Femur (tissue), 1 donor: ENCODE measurements around the gene ATP12A.
A peak's percentile ranks its signal among the peaks of the same experiment; 100 is the strongest.
"Not testable (repeated sequence)": the region's sequence is repeated elsewhere in the genome, so short reads cannot be mapped to it uniquely, and the experiment has no call there.

ENCODE experiments used
- DNase-seq: peaks from one replicate; pipeline ENCODE4 v3.0.0-alpha.2; 2017

Gene ATP12A

DNA sequence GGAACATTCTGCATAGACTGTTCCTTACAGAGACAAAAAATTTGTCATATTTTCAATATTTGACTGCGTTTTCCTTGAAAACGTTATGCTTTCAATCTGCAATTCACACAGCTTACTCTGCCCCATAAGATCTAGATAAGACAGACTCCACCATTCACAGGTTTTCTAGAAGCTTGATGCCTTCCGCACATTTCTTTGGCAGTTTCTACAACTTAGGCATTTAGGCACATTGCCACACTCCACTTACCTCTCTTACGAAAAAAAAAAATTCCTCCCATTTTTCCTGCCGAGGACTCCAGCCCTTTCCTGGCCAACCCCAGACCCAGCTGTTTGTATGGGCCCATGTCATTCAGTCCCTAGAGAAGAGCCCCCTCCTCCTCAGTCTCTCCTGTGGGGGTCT lies 11.2 kb downstream of the ATP12A start:
- DNase-seq, result no peak

DNA sequence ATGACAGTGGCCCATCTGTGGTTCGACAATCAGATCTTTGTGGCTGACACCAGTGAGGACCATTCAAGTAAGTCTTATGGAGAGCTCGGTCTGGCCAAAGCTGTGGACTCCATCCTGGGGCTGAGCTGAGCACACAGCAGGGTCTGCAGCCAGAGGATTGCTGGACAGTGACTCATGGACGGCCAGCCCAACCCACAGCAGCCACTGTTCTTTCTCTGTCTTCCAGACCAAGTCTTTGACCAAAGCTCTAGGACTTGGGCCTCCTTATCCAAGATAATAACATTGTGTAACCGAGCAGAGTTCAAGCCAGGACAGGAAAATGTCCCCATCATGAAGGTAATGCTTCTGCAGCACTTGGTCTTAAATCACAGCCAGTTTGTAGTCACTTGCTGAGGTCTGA lies 12.4 kb downstream of the ATP12A start:
- no peak for DNase-seq

DNA sequence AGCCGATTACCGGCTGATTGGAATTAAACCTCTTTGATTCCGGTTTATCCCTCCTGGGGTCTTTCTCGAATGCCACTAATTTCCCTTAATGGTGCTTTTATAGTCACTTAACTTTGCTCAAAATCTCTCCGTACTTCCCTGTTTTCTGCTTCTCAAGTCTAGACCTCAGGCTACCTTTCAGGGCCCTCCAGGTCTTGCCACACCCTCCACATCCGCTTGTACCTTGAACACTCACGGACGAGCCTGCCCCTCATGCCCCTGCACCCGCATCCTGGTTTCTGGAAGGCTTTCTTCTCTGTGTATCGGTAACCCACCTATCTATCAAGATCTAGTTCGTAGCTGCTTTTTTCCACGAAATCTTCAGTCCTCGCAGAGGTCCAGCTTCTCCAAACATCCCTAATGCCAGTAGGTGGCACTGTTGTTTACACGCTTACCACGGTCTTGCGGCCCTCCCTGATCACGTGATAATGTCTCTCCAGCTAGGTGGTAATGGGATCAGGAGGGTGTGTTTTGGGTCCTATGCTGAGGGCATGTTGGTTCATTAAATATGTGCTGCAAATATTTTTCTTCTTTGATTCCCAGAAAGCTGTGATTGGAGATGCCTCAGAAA lies 13.8 kb downstream of the ATP12A start:
- no peak for DNase-seq

DNA sequence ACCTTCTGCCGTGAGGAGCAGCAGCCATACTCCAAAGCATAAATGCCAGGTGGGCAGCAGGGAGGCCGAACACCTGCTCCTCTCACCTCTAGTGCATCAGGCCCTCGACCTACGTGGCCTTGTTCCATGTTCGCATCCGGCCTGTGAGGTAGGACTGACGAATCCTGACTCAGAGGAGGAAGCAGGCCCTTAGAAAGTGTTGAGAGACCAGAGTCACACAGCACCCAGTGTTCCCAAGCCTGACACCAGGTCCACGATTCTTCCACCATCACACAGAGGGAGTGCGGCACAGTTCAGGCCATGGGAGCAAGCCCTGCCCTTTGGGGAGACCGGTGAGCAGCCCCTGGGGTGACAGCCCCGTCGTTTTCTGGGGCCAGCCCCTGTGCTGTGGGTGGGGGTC lies 14.7 kb downstream of the ATP12A start:
- no peak for DNase-seq

DNA sequence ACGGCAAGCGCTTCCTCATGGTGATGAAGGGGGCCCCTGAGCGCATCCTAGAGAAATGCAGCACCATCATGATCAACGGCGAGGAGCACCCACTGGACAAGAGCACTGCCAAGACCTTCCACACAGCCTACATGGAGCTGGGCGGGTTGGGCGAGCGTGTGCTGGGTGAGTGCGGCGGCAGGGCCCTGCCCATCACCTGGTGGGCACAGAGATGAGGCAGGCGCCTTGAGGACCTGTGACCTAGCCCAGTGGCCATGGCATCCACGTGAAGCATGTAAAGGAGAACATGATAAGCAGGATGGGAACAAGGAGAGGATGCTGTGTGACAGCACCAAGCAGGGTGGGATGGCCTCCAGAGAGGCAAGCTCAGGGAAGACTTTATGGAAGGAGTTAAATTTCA lies 18.5 kb downstream of the ATP12A start:
- no peak for DNase-seq

DNA sequence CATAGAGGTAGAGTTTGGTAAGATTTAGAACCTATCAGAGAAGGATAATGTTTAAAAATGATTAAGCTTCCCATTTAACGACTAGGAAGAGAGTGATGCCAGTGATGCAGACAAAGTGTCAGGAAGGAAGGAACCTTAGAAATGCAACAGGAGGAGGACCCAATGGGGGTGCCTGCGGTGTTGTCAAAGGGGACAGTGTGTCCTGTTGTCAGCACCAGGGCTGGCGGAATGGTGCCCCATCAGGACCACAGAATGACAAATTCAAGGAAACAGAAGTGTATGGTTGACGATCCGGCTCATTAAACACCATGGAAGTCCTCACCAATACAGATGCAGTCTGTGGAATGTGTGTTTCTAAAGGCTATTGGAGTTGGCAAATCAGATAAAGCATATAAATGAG lies 19.3 kb downstream of the ATP12A start:
- no peak for DNase-seq

DNA sequence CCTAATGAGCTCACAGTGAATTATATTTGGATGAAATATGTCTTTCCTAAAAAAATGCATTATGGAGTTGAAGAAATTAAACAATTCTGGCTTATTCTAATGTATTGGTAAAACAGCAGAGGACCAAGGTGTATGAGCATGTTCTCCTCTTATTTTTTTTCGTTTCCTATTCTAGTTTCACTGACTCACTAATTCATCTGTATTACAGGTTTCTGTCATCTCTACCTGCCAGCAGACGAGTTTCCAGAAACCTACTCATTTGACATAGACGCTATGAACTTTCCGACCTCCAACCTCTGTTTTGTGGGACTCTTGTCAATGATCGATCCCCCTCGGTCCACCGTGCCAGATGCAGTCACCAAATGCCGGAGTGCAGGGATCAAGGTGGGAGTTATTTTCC lies 20.3 kb downstream of the ATP12A start:
- DNase-seq, result no peak

DNA sequence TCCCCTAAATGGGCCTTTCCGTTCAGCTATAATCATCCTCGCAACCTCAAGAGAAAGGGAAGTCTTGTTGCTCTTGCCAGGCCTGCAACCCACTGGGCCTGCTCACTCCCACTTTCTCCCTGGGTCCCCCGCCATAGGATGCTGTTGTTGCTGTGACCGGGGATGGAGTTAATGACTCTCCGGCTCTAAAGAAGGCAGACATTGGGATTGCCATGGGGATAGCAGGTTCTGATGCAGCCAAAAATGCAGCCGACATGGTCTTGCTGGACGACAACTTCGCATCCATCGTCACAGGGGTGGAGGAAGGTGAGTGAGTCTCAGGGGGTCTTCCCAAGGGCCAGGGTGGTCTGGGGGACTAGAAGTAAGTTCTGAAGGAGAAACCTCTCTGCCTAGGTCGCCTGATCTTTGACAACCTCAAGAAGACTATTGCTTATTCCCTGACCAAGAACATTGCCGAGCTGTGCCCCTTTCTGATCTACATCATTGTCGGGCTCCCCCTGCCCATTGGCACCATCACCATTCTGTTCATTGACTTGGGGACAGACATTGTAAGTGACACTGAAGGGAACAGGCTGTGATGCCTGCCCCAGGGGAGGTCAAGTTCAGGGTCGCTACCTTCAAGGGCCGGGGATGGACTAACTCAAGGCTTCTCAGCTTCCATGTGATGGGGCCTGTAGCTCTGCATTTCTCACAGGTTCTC lies 26.8 kb downstream of the ATP12A start:
- no peak for DNase-seq

DNA sequence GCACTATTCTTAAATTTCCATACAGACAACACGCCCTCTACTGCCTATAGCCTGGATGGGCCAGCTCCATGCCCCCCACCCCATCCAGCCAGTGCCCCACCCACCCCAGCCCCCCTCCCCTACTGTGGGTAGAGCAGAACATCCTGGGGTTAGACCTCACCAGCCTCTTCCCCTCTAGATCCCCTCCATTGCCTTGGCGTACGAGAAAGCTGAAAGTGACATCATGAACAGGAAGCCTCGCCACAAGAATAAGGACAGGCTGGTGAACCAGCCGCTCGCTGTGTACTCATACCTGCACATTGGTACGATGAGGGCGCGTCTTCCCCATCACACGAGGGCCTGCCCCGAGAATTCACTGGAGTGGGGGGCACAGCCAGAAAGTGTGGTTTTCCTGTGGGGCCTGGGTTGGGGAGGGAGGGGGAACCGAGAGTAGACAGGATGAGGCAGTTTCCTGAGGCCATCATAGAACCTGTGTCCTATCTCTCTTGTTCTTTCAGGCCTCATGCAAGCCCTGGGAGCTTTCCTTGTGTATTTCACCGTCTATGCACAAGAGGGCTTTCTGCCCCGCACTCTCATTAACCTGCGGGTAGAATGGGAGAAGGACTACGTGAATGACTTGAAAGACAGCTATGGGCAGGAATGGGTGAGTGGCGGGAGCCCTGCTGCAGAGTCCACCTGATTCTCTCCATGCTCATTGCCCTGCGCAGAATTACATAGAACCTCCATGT lies 29.1 kb downstream of the ATP12A start:
- DNase-seq, result no peak

DNA sequence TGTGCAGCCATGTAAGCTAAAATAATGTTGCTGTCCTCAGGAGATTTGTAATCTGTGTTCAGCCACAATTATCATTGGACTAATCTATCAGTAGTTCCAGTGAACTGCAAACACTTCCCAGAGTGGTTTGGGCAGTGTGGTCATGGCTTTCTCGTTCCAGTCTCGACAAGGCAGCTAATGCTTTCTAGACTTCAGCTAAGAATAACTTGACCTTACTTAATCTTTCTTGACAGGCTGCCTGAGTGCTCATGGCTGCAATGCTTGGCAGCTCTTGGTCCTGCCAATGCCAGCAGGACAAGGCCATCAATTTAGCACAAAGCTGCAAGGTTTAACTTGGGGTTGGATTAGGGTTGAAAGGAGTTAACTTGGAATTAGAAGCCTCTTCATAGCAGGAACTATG lies 32.8 kb downstream of the ATP12A start:
- DNase-seq, result no peak

DNA sequence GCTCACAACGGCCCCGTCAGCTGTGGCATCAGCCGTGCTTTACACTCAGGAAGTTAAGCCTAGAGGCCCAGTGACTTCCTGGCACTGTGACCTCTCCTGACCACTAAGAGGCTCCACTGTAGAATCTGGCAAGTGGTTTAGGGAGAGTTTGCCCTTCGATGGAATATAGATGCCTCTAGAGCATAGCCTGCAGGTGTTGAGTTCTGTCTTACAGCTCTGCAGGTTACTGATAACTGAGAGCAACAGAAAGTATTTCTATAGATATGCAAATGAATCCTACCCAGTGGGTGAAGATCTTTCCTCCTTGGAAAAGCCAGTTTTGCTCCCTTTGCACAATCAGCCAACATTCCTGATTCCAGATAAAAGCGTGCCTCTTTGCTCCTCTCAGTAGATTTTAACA lies 35.8 kb downstream of the ATP12A start:
- no peak for DNase-seq

DNA sequence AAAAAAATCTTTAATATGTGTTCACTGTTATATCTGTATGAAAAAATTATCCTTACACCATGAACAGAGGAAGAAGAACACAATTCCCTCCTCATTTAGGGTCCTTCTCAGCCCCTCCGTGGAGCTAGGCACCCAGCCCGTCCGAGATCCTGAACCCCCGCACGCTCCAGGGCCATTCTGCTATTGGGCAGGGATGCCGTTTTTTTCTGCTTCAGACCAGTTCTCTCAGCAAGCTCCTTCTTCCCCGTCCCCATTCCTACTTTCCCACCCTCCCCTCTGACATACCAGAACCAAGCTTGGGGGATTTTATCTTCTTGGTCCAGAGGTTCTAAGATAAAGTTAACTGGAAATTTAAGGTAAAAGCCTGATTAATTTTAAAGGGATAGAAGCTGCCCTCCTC lies 36.2 kb downstream of the ATP12A start:
- no peak for DNase-seq

DNA sequence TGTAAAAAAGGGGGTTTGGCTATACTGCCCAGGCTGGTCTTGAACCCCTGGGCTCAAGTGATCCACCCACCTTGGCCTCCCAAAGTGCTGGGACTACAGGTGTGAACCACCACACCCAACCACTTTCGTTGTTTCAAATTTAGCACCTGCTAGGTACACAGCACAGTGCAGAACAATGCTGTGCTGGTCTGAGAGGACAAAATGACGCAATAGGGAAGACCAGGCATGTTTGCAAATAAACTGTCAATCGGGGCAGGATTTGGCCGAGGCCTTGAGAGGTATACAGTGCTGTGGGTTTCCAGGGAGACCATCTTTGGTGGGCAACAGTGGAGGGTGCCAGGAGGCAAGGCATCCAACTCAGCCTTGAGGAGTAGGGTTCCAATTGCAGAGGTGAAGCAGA lies 37.0 kb downstream of the ATP12A start:
- DNase-seq, result no peak

DNA sequence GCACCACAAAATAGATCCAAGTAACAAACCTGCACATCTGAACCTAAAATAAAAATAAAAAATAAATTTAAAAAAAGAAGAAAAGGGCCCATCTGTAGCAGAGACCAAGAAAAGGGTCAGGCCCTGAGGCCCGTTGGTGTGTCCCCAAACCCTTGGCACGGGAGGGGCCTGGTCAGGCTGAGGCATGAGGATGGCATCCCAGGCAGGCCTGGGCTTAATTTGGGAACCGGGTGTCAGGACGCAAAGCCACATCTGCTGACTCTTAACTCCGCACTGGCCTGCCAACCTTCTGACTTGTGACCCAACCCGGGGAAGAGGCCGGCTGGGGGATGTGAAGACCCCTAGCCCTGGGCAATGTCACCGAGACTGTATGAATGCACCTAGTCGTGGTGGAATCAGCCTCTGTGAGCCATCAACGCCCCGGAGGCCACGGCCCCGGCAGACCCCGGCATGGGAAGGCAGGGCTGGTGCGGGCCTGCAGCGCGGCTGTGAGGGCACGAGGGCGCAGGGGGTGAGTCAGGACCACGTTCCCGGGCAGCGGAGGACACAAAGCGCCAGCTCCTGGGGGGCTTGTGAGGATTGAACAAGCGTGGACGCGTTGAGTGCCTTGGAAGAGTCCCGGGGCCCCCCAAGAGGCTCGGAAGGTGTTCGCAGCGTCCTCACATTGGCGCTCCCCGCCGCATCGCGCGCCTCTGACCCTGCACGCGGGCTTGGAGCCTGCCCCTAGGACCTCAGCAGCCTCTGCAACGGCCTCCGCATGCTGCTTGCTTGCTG lies 38.2 kb downstream of the ATP12A start:
- no peak for DNase-seq

DNA sequence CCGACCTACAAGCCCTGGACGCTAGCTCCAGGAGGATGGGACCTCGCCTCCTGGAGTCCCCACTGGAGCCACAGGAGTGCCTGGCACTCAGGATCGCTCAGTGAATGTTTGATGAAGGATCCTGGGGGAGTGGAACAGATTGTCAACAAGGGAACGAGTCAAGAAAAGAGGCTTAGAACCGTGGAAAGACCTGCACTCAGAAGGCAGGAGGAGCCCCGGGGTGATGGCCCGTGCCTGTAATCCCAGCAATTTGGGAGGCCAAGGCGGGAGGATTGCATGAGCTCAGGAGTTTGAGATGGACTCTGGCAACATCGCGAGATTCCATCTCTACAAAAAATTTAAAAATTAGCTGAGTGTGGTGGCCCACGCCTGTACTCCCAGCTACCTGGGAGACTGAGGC lies 38.9 kb downstream of the ATP12A start:
- DNase-seq, result no peak

DNA sequence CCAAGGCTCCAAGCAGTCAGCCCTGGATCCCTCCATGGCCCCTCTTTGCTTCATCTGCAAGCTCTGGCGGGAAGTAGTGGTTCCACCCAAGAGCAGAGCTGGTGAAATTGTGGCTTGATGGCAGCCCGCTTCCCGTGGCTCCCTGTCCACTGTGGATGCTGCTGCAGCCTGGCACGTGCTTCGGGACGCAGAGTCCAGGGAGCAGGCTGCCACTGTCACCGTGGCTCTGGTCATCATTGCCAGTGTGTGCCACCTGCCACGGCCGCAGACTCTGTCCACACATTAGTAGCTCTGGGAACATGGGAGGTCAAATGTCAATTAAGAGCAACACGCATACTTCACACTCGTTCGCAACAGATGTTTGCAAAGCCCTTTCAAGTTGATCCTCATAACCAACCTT lies 43.0 kb downstream of the ATP12A start:
- no peak for DNase-seq

DNA sequence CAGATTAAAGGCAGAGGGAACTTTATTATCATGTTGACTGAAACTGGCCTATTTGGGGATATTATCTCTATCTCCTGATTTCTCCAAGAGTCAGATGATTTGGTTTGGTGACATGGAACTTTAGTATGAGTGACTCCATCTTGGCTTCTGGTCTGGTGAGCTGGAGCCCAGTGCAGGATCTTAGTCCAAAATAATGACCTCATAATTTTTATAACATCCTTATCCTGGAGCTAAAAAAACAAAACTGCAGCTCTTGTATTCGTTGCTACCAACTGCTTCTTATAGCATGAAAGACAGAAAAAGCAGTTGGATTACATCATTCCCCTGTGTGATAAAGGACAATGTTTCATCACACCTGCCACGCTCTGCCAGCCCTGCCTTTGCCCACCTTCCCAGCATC lies 44.5 kb downstream of the ATP12A start:
- DNase-seq, result no peak

DNA sequence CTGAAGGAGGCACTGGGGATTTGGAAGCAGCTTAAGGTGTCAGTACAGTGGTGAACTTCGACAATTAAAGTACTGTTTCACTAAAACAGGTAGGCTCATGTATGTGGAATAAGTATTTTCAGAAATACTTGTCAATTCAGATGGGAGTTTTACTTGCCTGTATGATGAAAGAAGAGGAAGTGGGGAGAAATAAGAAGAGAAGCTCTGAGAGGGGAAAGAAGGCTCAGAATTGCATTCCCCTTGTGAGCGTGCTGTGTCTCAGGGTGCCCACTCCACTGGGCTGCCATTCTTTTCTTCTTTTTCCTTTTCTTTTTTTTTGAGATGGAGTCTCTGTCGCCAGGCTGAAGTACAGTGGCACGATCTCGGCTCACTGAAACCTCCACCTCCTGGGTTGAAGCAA lies 45.2 kb downstream of the ATP12A start:
- DNase-seq, result no peak

DNA sequence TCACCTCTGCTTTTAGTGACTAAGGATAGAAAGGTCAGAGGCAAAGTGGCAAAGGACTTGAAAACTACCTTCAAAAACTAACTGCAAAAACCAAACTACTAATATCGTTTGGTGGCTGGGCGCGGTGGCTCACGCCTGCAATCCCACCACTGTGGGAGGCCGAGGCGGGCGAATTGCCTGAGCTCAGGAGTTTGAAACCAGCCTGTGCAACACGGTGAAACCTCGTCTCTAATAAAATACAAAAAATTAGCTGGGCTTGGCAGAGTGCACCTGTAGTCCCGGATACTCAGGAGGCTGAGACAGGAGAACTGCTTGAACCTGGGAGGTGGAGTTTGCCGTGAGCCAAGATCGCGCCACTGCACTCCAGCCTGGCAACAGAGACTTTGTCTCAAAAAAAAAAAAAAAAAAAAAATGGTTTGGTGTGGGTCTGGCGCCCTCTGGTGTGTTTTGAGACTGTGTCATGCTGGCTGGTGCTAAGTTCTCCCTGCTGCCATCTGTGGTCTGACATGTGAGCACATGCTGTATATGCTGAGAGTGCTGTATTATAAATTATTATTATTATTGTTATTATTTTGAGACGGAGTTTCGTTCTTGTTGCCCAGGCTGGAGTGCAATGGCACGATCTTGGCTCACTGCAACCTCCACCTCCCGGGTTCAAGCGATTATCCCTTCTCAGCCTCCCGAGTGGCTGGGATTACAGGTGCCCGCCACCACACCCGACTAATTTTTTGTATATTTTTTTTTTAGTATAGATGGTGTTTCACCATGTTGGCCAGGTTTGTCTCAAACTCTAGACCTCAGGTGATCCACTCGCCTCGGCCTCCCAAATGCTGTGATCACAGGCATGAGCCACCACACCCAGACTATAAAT lies 47.8 kb downstream of the ATP12A start:
- peak; percentile 71 for DNase-seq

DNA sequence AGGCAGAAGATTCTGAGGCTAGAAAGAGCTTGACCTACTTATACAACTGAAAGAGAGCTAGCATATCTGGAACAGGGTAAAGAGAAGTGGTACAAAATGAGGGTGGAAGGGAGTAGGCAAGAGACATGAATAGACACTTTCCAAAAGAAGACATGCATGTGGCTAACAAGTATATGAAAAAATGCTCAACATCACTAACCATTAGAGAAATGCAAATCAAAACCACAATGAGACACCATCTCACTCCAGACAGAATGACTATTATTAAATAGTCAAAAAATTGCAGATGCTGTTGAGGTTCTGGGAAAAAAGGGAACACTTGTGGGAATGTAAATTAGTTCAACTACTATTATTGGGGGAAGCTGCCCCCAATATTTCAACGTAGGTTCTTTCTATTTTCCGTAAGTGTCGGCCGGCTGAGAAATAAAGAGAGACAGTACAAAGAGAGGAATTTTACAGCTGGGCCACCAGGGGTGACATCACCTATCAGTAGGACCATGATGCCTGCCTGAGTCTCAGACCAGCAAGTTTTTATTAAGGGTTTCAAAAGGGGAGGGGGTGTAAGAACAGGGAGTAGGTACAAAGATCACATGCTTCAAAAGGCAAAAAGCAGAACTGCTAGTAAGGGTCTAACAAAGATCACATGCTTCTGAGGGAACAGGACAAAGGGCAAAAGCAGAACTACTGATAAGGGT lies 50.8 kb downstream of the ATP12A start:
- not testable (repeated sequence) for DNase-seq

DNA sequence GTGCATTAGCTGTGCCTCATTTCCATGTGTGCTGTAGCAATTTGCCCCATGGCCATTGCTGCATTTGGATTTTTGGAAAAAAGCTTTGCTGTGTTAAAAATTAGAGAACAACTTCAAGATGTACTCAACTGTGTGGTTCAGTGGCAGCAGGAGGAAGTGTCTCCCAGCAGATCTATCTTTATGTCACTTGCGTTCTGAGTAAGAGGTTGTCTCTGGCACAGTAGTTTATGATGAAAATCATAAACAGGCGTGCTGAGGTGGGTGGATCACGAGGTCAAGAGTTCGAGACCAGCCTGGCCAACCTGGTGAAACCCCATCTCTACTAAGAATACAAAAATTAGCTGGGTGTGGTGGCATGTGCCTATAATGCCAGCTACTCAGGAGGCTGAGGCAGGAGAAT lies 54.7 kb downstream of the ATP12A start:
- no peak for DNase-seq

DNA sequence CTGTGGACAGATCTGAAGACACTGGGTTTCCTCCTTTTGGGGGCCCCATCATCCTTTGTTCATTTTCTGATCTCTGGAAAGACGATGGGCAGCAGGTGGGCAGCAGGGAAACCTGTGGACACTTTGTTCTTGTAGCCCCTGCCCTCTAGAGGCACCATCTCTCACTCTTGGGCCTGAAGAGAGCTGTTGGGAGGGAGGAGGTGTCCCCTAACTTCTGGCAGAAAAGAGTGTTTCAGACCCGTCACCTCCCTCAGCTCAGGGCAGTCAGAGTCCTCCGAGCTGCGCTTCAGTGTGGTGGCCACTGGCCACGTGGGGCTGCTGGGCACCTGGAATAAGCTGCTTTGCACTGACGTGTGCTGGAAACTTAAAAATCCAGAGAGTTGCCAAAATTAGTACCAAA lies 56.8 kb downstream of the ATP12A start:
- no peak for DNase-seq
